SK-N-SH (cell line): Measurements from ENCODE around the gene UQCR10. TPM values are rescaled to one million over a fixed set of nuclear protein-coding genes. Genes with fewer than 3 reads are reported as not detected.

ENCODE experiments used
- CTCF ChIA-PET: fragments of 300-600, 350-600 bp; formaldehyde crosslinking; extraction: SDS; loops from one replicate; lab custom pipeline; 2021; lab: Yijun Ruan, JAX
- POLR2A ChIA-PET: fragments of 350-600 bp; sonication (Branson Sonifier 250); formaldehyde crosslinking; extraction: SDS; loops from one replicate; lab custom pipeline; 2020; ENCODE audit warnings: antibody characterized with exemption, inconsistent platforms; lab: Yijun Ruan, JAX
- DNase-seq: peaks from one replicate; pipeline ENCODE4 v3.0.0; 2012
- H2AFZ ChIP-seq: fragments of 200-600 bp; sonication (generic); 2 replicates; pipeline ENCODE4 v1.8.1; 2016; ENCODE audit warnings: antibody characterized with exemption, mild to moderate bottlenecking, low read depth
- H3F3A ChIP-seq: fragments of 200-600 bp; sonication (generic); replicated peaks from 2 replicates; pipeline ENCODE3; 2016; ENCODE audit warnings: antibody characterized with exemption, mild to moderate bottlenecking; ENCODE audit not compliant: insufficient read depth
- H3K27ac ChIP-seq, 2 experiments: fragments of 200-500 bp in 1 of 2; fragments of 200-600 bp in 1 of 2; sonication (Bioruptor generic) in 1 of 2; sonication (generic), shearing (Covaris generic) in 1 of 2; 2 replicates each; pipeline versions ENCODE4 v1.5.1 to v1.6.1; 2014 to 2016; ENCODE audit warnings: low read depth in 2 of 2, inconsistent platforms in 1 of 2, low read length in 1 of 2, mild to moderate bottlenecking in 1 of 2, mixed read lengths in 1 of 2
- H3K27me3 ChIP-seq: fragments of 200-600 bp; sonication (generic), shearing (Covaris generic); 2 replicates; pipeline ENCODE4 v1.6.1; 2016; ENCODE audit warnings: mixed run types; ENCODE audit not compliant: insufficient read depth
- H3K36me3 ChIP-seq, 2 experiments: fragments of 200-500 bp in 1 of 2; fragments of 200-600 bp in 1 of 2; sonication (Bioruptor generic) in 1 of 2; sonication (generic) in 1 of 2; replicated peaks in 1 of 2; 2 replicates each; pipeline versions ENCODE3 to v1.5.1; 2014 to 2016; ENCODE audit warnings: low read length in 1 of 2, mild to moderate bottlenecking in 1 of 2; ENCODE audit not compliant: insufficient read depth in 2 of 2, control insufficient read depth in 1 of 2
- H3K4me1 ChIP-seq, 2 experiments: fragments of 200-500 bp in 1 of 2; fragments of 200-600 bp in 1 of 2; sonication (Bioruptor generic) in 1 of 2; sonication (generic), shearing (Covaris generic) in 1 of 2; 2 replicates each; pipeline versions ENCODE4 v1.5.1 to v1.6.1; 2014 to 2016; ENCODE audit warnings: low read depth in 1 of 2, low read length in 1 of 2, mixed run types in 1 of 2; ENCODE audit not compliant: insufficient read depth in 2 of 2, control insufficient read depth in 1 of 2
- H3K4me2 ChIP-seq: fragments of 200-600 bp; sonication (generic), shearing (Covaris generic); 2 replicates; pipeline ENCODE4 v1.6.1; 2017; ENCODE audit warnings: mixed run types
- H3K4me3 ChIP-seq, 2 experiments: fragments of 200-500 bp in 1 of 2; fragments of 200-600 bp in 1 of 2; sonication (Bioruptor generic) in 1 of 2; sonication (generic), shearing (Covaris generic) in 1 of 2; 2 replicates each; pipeline versions ENCODE4 v1.5.1 to v1.8.1; 2014 to 2016; ENCODE audit warnings: low read depth in 2 of 2, inconsistent platforms in 1 of 2, low read length in 1 of 2, mild to moderate bottlenecking in 1 of 2, mixed read lengths in 1 of 2, moderate library complexity in 1 of 2
- H3K79me2 ChIP-seq: fragments of 200-600 bp; sonication (generic); 2 replicates; pipeline ENCODE4 v1.8.1; 2017; ENCODE audit warnings: mild to moderate bottlenecking; ENCODE audit not compliant: insufficient read depth
- H3K9ac ChIP-seq: fragments of 200-600 bp; sonication (generic); 2 replicates; pipeline ENCODE4 v1.6.1; 2017; ENCODE audit warnings: mixed run types
- H3K9me2 ChIP-seq: fragments of 200-600 bp; sonication (generic); 2 replicates; pipeline ENCODE4 v1.6.1; 2017; ENCODE audit warnings: mixed run types
- H3K9me3 ChIP-seq: fragments of 200-600 bp; sonication (generic); 2 replicates; pipeline ENCODE4 v1.6.1; 2017; ENCODE audit warnings: mixed run types, mild to moderate bottlenecking, moderate library complexity
- H4K20me1 ChIP-seq: fragments of 200-600 bp; sonication (generic); 2 replicates; pipeline ENCODE4 v1.6.1; 2017; ENCODE audit warnings: mild to moderate bottlenecking, mixed run types; ENCODE audit not compliant: insufficient read depth
- CHD2 ChIP-seq: fragments of 150-350 bp; IDR thresholded peaks from 2 replicates; pipeline ENCODE4 v1.6.1; 2018; ENCODE audit warnings: low read length; ENCODE audit not compliant: partially characterized antibody
- EP300 ChIP-seq, 2 experiments: IDR thresholded peaks; 2 replicates each; pipeline versions ENCODE4 v1.4.0 to v1.6.1; 2012; ENCODE audit warnings: borderline replicate concordance in 1 of 2, low read depth in 1 of 2, low read length in 1 of 2
- FOSL2 ChIP-seq: IDR thresholded peaks from 2 replicates; pipeline ENCODE4 v1.4.0; 2012; ENCODE audit warnings: low read depth, mild to moderate bottlenecking, moderate library complexity, borderline replicate concordance
- FOXJ3 ChIP-seq: sonication (generic); formaldehyde crosslinking; IDR thresholded peaks from 2 replicates; pipeline ENCODE4 v1.5.1; 2020; ENCODE audit warnings: mild to moderate bottlenecking, missing genetic modification reagents
- FOXM1 ChIP-seq: IDR thresholded peaks from 2 replicates; pipeline ENCODE4 v1.4.0; 2012; ENCODE audit warnings: low read depth, mild to moderate bottlenecking
- IRF3 ChIP-seq: fragments of 150-350 bp; IDR thresholded peaks from 2 replicates; pipeline ENCODE4 v1.6.1; 2016; ENCODE audit warnings: mild to moderate bottlenecking, low read depth, low read length
- JUND ChIP-seq: IDR thresholded peaks from 2 replicates; pipeline ENCODE4 v1.4.0; 2012
- MAX ChIP-seq: IDR thresholded peaks from 2 replicates; pipeline ENCODE4 v1.4.0; 2012; ENCODE audit warnings: low read depth
- MEF2A ChIP-seq: IDR thresholded peaks from 2 replicates; pipeline ENCODE4 v1.4.0; 2012; ENCODE audit warnings: low read depth, borderline replicate concordance
- MXI1 ChIP-seq: IDR thresholded peaks from 2 replicates; pipeline ENCODE4 v1.6.1; 2012; ENCODE audit warnings: mild to moderate bottlenecking, low read depth, low read length, improper control_type of control experiment
- NFIC ChIP-seq: IDR thresholded peaks from 2 replicates; pipeline ENCODE4 v1.4.0; 2012; ENCODE audit warnings: borderline replicate concordance
- NRF1 ChIP-seq: IDR thresholded peaks from 2 replicates; pipeline ENCODE4 v1.6.1; 2012; ENCODE audit warnings: low read depth, mild to moderate bottlenecking, low read length
- POLR2AphosphoS5 ChIP-seq: IDR thresholded peaks from 2 replicates; pipeline ENCODE4 v1.6.1; 2012; ENCODE audit warnings: low read depth, low read length
- RCOR1 ChIP-seq: fragments of 150-350 bp; IDR thresholded peaks from 2 replicates; pipeline ENCODE4 v1.6.1; 2017; ENCODE audit warnings: antibody characterized with exemption, low read length
- RXRA ChIP-seq: IDR thresholded peaks from 2 replicates; pipeline ENCODE4 v1.4.0; 2012; ENCODE audit warnings: low read depth, mild to moderate bottlenecking, borderline replicate concordance
- TAF1 ChIP-seq: IDR thresholded peaks from 2 replicates; pipeline ENCODE4 v1.6.1; 2012; ENCODE audit warnings: low read depth, mild to moderate bottlenecking, low read length, moderate library complexity, borderline replicate concordance
- TCF12 ChIP-seq: IDR thresholded peaks from 2 replicates; pipeline ENCODE4 v1.4.0; 2012
- TEAD4 ChIP-seq: IDR thresholded peaks from 2 replicates; pipeline ENCODE4 v1.4.0; 2012; ENCODE audit warnings: mild to moderate bottlenecking, borderline replicate concordance; ENCODE audit not compliant: insufficient read depth
- USF1 ChIP-seq: IDR thresholded peaks from 2 replicates; pipeline ENCODE4 v1.4.0; 2012; ENCODE audit warnings: low read depth, borderline replicate concordance
- WGBS: methylation state at CpG from one replicate; pipeline ENCODE4 v1.1.6; 2017; ENCODE audit warnings: low lambda C conversion rate; 5-methylcytosine and 5-hydroxymethylcytosine counted together
- polyA plus RNA-seq, 3 experiments: library from polyadenylated mRNA; depleted of rRNA; stranded (reverse); fragments of >200 nt; gene quantifications; 2 replicates each; pipeline ENCODE4 v1.2.3, GENCODE V29; 2012
- TF ChIP-seq, protein P1 (sequence below): fragments of 200-600 bp; sonication (generic); IDR thresholded peaks from 2 replicates; pipeline ENCODE4 v1.6.1; 2017; ENCODE audit warnings: antibody characterized with exemption, mild to moderate bottlenecking, moderate library complexity
- TF ChIP-seq, protein P2 (sequence below): IDR thresholded peaks from 2 replicates; pipeline ENCODE4; 2012

The UQCR10 gene
- polyA plus RNA-seq, 1 of the 3 experiments (the other 2 are of a cell fraction): 248 TPM

DNA sequence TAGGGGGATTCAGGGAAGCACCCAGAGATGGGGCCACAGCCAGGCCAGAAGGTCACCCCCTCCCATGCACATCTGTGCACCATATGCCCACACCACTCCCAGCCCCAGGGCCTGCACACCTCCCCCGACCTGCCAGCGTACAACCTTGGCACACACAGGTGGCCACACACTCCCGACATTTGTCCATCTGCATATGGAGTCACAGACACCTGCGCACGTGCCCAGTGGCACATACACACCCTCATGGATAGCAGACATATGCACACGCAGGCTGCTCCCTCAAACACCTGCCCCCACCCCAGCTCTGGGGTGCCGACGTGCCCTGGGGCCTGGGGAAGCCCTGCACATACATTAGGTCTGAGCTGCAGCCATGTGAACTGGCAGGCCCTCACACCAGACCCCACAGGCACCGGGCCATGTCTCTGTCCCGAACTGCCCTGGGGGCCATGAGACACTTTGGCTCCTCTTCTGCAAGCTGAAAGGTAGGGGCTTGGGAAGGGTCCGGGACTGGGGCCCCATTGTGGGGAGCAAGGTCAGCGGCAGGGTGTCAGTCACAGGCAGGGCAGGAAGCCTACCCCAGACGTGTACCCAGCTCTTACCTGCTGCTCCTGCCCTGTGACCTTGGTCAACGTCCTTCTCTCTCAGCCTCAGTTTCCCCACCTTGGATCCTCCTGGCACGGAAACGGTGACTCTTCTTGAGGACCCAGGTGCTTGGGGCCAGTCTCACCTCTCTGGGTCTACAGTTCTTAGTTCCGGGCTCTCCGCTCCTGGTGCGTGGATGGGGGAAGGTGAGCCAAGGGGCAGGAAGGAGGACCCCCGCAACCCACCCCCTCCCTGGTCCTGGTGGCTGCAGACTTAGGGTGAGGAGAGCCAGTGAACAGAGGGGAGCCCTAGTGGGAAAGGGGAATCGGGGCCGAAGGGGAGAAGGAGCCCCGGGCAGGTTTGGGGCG, 47.9 kb upstream of the UQCR10 start (continued):
- TF ChIP-seq, protein P1, sequence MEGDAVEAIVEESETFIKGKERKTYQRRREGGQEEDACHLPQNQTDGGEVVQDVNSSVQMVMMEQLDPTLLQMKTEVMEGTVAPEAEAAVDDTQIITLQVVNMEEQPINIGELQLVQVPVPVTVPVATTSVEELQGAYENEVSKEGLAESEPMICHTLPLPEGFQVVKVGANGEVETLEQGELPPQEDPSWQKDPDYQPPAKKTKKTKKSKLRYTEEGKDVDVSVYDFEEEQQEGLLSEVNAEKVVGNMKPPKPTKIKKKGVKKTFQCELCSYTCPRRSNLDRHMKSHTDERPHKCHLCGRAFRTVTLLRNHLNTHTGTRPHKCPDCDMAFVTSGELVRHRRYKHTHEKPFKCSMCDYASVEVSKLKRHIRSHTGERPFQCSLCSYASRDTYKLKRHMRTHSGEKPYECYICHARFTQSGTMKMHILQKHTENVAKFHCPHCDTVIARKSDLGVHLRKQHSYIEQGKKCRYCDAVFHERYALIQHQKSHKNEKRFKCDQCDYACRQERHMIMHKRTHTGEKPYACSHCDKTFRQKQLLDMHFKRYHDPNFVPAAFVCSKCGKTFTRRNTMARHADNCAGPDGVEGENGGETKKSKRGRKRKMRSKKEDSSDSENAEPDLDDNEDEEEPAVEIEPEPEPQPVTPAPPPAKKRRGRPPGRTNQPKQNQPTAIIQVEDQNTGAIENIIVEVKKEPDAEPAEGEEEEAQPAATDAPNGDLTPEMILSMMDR: no peak
- peak; percentile 6 for TF ChIP-seq CHD2

DNA sequence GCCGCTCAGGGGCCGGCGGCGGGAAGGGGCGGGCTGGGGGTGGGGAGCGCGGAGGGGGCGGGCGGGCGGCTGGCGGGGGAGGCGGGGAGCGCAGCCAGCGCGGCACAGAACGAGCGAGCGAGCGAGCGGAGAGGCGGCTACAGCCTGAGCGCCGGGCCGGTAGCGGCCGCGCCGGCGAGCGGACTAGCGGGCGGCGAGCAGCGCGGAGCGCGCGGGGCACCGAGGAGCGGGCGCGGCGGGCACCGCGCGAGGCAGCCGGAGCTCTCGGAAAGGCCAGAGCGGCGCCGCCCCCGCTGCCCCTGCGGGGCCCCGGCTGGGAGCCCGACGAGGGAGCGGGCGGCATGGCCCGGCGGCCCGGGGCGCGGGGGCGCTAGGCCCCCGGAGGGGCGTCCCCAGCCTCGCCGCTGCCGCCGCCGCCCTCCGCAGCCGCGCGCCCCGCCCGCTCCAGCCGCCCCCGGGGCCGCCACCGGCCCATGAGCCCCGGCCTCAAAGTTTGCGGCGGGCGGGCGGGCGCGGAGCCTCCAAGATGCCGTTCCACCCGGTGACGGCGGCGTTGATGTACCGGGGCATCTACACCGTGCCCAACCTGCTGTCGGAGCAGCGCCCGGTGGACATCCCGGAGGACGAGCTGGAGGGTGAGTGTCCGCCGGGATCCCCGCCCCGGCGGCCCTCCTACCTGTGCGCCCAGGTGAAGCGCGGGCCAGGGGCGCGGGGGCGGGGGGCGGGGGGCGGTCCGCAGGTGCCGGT, 47.1 kb upstream of the UQCR10 start, which contains the start of gene CABP7:
Gene CABP7, plus strand, starts transcription at position 105 of the 747 bp plus-strand sequence. Its CDS starts 422 bp downstream, at position 527.
- H3K4me1 ChIP-seq: peaks cover 0 to 54% of the 10 kb centered on the region in 2 experiments; a peak in 1 of 4 replicates

More for the DNA sequence above, 47.1 kb upstream of the UQCR10 start, which contains the start of gene CABP7:
- 5% methylated on average over 8 of the region's 115 CpGs for WGBS
- ChIA-PET POLR2A (interaction anchor here (1.0 to 2.5 kb wide), 3 partner anchors 8 to 18 kb away, joined by 3 to 13 read pairs (median 5); no protein-coding TSS in a partner anchor), CTCF (interaction anchor here (0.7 to 5.2 kb wide), 6 partner anchors 9 to 323 kb away, joined by 3 to 34 read pairs (median 6); no protein-coding TSS in a partner anchor)
- H3K4me2 ChIP-seq: no peak within 1 kb of the TSS
- H4K20me1 ChIP-seq: peaks cover 12% of the 10 kb centered on the region; the same call in 1 of the 2 replicates
- TF ChIP-seq FOXJ3 (CRISPR knock-in tag) (no peak), MXI1 (no peak), TEAD4 (no peak), RXRA (no peak), TAF1 (no peak), JUND (no peak), FOXM1 (no peak), MAX (no peak), FOSL2 (no peak), POLR2AphosphoS5 (no peak), MEF2A (no peak), NRF1 (no peak), IRF3 (no peak), NFIC (no peak), USF1 (no peak), CHD2 (no peak), EP300 (IDR thresholded peaks at IDR 0.05; ENCODE audit: borderline replicate concordance in 1 of 2, low read depth in 1 of 2, low read length in 1 of 2) (no peak), TCF12 (no peak), RCOR1 (no peak)
- TF ChIP-seq, protein P2, sequence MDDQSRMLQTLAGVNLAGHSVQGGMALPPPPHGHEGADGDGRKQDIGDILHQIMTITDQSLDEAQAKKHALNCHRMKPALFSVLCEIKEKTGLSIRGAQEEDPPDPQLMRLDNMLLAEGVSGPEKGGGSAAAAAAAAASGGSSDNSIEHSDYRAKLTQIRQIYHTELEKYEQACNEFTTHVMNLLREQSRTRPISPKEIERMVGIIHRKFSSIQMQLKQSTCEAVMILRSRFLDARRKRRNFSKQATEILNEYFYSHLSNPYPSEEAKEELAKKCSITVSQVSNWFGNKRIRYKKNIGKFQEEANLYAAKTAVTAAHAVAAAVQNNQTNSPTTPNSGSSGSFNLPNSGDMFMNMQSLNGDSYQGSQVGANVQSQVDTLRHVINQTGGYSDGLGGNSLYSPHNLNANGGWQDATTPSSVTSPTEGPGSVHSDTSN: no peak
- H3K79me2 ChIP-seq: no peaks in the 10 kb centered on the region
- peaks cover 18% of the 10 kb centered on the region; the same call in 1 of the 2 replicates for H3K27me3 ChIP-seq
- no peak within 1 kb of the TSS for H3K9ac ChIP-seq
- no peaks in the 10 kb centered on the region for H3K9me2 ChIP-seq
- DNase-seq: peak; percentile 79
- peak within 1 kb of the TSS in 1 of 2 experiments; percentile 60; a peak in 2 of 4 replicates for H3K27ac ChIP-seq
- no peaks in the 10 kb centered on the region for H3F3A ChIP-seq
- H3K4me3 ChIP-seq: peak within 1 kb of the TSS in 1 of 2 experiments; percentile 42; a peak in 2 of 4 replicates
- no peak within 1 kb of the TSS for H2AFZ ChIP-seq
- H3K36me3 ChIP-seq: no peaks in the 10 kb centered on the region
- H3K9me3 ChIP-seq: no peaks in the 10 kb centered on the region
